Measurements from ENCODE around the gene TM4SF5.

TM4SF5 gene

DNA sequence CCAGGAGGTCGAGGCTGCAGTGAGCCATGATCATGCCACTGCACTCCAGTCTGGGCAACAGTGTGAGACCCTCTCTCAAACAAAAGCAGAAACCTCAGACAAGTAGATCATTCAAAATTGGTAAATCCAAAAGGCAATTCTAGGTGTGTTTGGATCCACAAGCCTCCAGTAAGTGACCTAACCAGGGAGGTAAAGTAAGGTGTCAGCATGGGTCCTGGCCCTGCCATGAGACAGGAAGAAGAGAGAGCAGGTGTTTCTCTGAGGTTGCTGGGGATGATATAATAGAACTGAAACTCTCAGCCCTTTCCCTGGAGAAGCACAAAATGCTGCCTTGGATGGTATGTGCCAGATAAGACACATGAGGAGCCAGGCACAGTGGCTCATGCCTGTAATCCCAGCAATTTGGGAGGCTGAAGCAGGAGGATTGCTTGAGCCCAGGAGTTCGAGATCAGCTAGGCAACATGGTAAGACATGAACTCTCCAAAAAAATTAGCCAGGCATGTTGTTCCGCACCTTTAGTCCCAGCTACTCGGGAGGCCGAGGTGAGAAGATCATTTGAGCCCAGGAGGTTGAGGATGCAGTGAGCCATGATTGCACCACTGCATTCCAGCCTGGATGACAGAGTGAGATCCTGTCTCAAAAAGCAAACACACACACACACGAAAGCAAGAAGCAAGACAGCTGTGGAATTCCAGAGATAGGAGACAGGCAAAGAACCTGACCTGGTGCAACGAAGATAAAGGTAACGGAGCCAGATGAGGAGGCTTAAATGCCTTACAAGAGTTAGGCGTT is 6.5 kb downstream of the TM4SF5 start:
- no peak overlapping the region for H3K4me3 ChIP-seq (ENCODE audit: control insufficient read depth, low read depth, low read length)
- no peak for DNase-seq (ENCODE audit: low read depth)
- no peak for TF ChIP-seq CTCF (conservative IDR thresholded peaks at IDR 0.05; ENCODE audit: control insufficient read depth, insufficient read depth, low read depth, low read length)

DNA sequence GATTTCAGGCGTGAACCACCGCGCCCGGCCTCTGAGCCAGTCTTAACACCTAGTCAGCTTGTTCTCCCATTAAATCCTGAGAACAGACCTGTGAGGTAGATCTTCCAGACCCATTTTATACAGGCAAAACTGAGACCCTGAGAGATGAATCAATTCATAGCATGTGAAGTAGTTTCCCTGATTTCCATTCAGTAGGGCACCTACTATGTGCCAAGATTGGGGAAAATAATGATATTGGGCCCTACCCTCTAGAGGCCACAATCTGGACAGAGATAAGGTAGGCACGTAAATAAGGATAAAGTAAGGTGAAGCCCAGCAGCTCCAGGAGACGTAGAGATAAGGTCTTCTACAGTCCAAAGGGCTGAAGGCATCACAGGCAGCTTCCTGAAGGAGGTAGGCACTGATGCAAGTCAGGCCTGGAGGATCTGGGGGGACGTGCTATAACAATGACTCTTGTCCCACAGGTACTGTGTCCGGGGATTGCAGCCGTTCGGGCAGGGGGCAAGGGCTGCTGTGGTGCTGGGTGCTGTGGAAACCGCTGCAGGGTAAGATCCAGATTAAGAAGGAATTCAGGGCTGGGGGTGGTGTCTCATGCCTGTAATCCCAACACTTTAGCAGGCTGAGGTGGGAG is 8.8 kb downstream of the TM4SF5 start:
- no peak for TF ChIP-seq CTCF (conservative IDR thresholded peaks at IDR 0.05; ENCODE audit: control insufficient read depth, insufficient read depth, low read depth, low read length)
- no peak for DNase-seq (ENCODE audit: low read depth)

DNA sequence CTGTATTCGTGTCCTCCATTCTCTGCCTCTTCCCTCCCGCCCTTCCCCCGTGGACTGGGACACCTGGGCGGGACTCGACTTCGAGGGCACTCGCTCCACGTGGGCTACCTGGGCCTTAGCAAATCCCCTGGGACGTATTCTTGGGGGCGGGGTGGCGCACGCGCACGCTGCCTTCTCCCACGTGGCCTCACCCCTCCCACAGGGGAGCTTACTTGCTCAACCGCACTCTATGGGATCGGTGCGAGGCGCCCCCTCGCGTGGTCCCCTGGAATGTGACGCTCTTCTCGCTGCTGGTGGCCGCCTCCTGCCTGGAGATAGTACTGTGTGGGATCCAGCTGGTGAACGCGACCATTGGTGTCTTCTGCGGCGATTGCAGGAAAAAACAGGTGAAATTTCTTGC is 11.0 kb downstream of the TM4SF5 start:
- DNase-seq (ENCODE audit: low read depth) = no peak
- TF ChIP-seq CTCF (conservative IDR thresholded peaks at IDR 0.05; ENCODE audit: control insufficient read depth, insufficient read depth, low read depth, low read length) = no peak
- no peak overlapping the region for H3K4me3 ChIP-seq (ENCODE audit: control insufficient read depth, low read depth, low read length)

More for the DNA sequence above, 8.8 kb downstream of the TM4SF5 start:
- H3K4me3 ChIP-seq (ENCODE audit: control insufficient read depth, low read depth, low read length) = no peak overlapping the region

DNA sequence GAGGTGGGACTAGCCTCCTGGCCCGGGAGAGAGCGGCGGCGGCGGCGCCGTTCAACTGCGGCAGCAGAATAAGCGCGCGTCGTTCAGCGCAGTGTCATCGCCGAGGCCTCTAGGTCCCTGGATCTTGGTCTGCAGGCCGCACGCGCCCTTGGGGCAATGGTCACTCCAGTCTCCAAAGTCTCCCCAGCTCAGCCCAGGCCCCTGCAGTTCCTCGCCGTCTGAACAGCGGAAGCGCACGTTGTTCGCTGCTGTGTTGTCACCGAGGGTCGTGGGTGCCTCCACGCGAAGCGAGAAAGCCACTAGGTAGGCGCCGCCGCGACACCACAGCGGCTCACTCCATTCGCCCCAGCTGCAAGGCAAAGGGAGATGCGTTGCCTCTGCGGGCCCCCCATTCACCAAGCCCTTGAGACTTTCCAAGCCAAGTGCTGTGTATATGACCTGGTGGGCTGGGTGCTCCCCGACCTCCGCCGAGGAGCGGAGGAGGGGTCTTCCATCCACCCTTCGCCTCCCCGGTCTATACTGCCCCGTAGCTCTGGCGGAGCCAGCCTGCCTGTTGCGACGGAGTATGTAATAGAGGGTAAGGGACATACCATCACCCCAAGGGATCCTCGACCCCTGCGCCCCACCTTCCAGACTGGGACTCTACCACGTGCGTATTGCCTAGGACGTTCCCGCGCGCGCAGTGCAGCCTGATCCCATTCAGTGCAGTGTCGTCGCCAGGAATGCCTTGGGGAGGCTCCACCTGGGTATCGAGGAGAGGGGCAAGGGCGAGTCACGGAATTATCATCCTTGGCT is 13.8 kb downstream of the TM4SF5 start:
- no peak for DNase-seq (ENCODE audit: low read depth)
- TF ChIP-seq CTCF (conservative IDR thresholded peaks at IDR 0.05; ENCODE audit: control insufficient read depth, insufficient read depth, low read depth, low read length) = no peak
- no peak overlapping the region for H3K4me3 ChIP-seq (ENCODE audit: control insufficient read depth, low read depth, low read length)

GRCh38 chr17:4786106-4786511 is 14.4 kb downstream of the TM4SF5 start, which contains the start of gene VMO1:
Gene VMO1, minus strand, starts transcription at chr17:4786364. Its CDS starts 12 bp downstream, at chr17:4786352.
- TF ChIP-seq CTCF (conservative IDR thresholded peaks at IDR 0.05; ENCODE audit: control insufficient read depth, insufficient read depth, low read depth, low read length) = no peak
- DNase-seq (ENCODE audit: low read depth) = peak; percentile 33
- H3K4me3 ChIP-seq (ENCODE audit: control insufficient read depth, low read depth, low read length) = no peak within 1 kb of the TSS

GRCh38 chr17:4786516-4786915 is 14.8 kb downstream of the TM4SF5 start:
- DNase-seq (ENCODE audit: low read depth) = peak; percentile 18
- H3K4me3 ChIP-seq (ENCODE audit: control insufficient read depth, low read depth, low read length) = no peak overlapping the region
- no peak for TF ChIP-seq CTCF (conservative IDR thresholded peaks at IDR 0.05; ENCODE audit: control insufficient read depth, insufficient read depth, low read depth, low read length)

Data from fibroblast of mammary gland (primary cell).